Mammary microvascular endothelial cell (primary cell): ENCODE data around the gene PRKAG1. TPM values are rescaled to one million over a fixed set of nuclear protein-coding genes. Genes with fewer than 3 reads are reported as not detected.

ENCODE experiments used
- total RNA-seq: library from RNA; depleted of rRNA; stranded (reverse); fragments of >200 nt; gene quantifications from 2 replicates; pipeline ENCODE4 v1.2.3, GENCODE V29; 2015

Gene PRKAG1
- total RNA-seq: 39.6 and 41.2 TPM in 2 replicates

GRCh38 chr12:49018261-49019119, at the start of gene PRKAG1:
TSS of gene PRKAG1 (minus strand) at chr12:49018776. CDS start at chr12:49018740, 36 bp downstream.

GRCh38 chr12:49060237-49061156, 41.9 kb upstream of the PRKAG1 start, which contains the start of gene KMT2D:
TSS of gene KMT2D (minus strand) at chr12:49060794. CDS start at chr12:49055324, 5,470 bp downstream.

GRCh38 chr12:48999371-49000131, 19.0 kb downstream of the PRKAG1 start, which contains the start of gene DDN:
TSS of gene DDN (minus strand) at chr12:48999375. CDS start at chr12:48999287, 88 bp downstream.

GRCh38 chr12:48978291-48978740, 40.3 kb downstream of the PRKAG1 start, which contains the start of gene WNT1:
TSS of gene WNT1 (plus strand) at chr12:48978322. CDS start at chr12:48978651, 329 bp downstream.

GRCh38 chr12:48957141-48958048, 61.2 kb downstream of the PRKAG1 start, which contains the start of gene ARF3:
TSS of gene ARF3 (minus strand) at chr12:48957487. CDS start at chr12:48941095, 16,392 bp downstream.

Other genes with a start within 250 kb of the PRKAG1 start
- gene ADCY6, start 229.7 kb downstream of the PRKAG1 start, total RNA-seq: 16.9 and 19.7 TPM in 2 replicates
- gene CACNB3, start 200.3 kb downstream of the PRKAG1 start, total RNA-seq: 9.0 and 19.5 TPM in 2 replicates
- 73.7 and 74.7 TPM in 2 replicates for gene DDX23, start 166.6 kb downstream of the PRKAG1 start, total RNA-seq
- gene RND1, start 152.9 kb downstream of the PRKAG1 start, total RNA-seq: 4.1 and 5.3 TPM in 2 replicates
- 25.8 and 28.5 TPM in 2 replicates for gene FKBP11, start 93.3 kb downstream of the PRKAG1 start, total RNA-seq
- gene ARF3, start 61.3 kb downstream of the PRKAG1 start, total RNA-seq: 109 and 119 TPM in 2 replicates
- gene WNT10B, start 47.0 kb downstream of the PRKAG1 start, total RNA-seq: not detected in 2 replicates
- not detected in 2 replicates for gene WNT1, start 40.5 kb downstream of the PRKAG1 start, total RNA-seq
- gene DDN, start 19.4 kb downstream of the PRKAG1 start, total RNA-seq: under 0.01 TPM in 1 of 2 replicates, not detected in the other
- gene KMT2D, start 42.0 kb upstream of the PRKAG1 start, total RNA-seq: 15.9 and 39.8 TPM in 2 replicates
- gene RHEBL1, start 51.2 kb upstream of the PRKAG1 start, total RNA-seq: 5.4 and 6.9 TPM in 2 replicates
- gene DHH, start 76.0 kb upstream of the PRKAG1 start, total RNA-seq: 3.5 and 4.4 TPM in 2 replicates
- gene LMBR1L, start 92.1 kb upstream of the PRKAG1 start, total RNA-seq: 32.2 and 51.6 TPM in 2 replicates
- 3,914 and 4,040 TPM in 2 replicates for gene TUBA1B, start 112.6 kb upstream of the PRKAG1 start, total RNA-seq
- gene TUBA1A, start 170.3 kb upstream of the PRKAG1 start, total RNA-seq: 773 and 887 TPM in 2 replicates
- 1,170 and 1,280 TPM in 2 replicates for gene TUBA1C, start 246.3 kb upstream of the PRKAG1 start, total RNA-seq